NT2/D1 (cell line): ENCODE results near the gene PTPRJ.

Experiments used
- YY1 ChIP-seq: IDR thresholded peaks from 2 replicates; pipeline ENCODE4 v1.6.1; 2011; ENCODE audit not compliant: insufficient read length, insufficient read depth
- ZNF274 ChIP-seq: IDR thresholded peaks from 2 replicates; pipeline ENCODE4 v1.6.1; 2011; ENCODE audit warnings: mild to moderate bottlenecking, low read depth, low read length

DNA sequence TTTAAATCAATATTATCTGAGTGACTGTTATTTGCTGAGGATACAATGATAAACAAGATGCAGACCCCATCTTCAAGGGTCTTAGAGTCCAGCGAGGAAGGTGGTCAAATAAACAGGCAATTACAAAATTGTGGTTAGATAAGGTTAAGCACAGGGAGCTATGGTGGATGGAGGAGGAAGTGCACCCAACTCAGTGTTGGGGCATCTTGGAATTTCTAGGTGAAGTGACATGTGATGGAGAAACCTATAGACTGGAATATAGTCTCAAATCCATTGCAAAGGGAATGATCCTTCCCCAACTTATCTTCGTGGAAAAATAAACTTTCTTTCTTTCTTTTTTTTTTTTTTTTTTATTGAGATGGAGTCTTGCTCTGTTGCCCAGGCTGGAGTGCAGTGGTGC is 3.4 kb upstream of the PTPRJ start:
- TF ChIP-seq YY1: no peak
- TF ChIP-seq ZNF274: no peak
